SJSA1 (cell line): Measurements from ENCODE around the gene GATA2. TPM values are rescaled to one million over a fixed set of nuclear protein-coding genes. Genes with fewer than 3 reads are reported as not detected.

Source experiments
- DNase-seq, 2 experiments: peaks; one replicate each; pipeline ENCODE4 v3.0.0-alpha.2; 2015 to 2020; ENCODE audit warnings: low spot score in 2 of 2, low read depth in 1 of 2
- H3K27ac ChIP-seq: fragments of 250-450 bp; sonication (Bioruptor Pico); 2 replicates; pipeline ENCODE4 v1.5.1; 2020; ENCODE audit warnings: mild to moderate bottlenecking, moderate library complexity
- H3K27me3 ChIP-seq: fragments of 250-450 bp; sonication (Bioruptor Pico); replicated peaks from 2 replicates; pipeline ENCODE4 v1.5.1; 2020; ENCODE audit warnings: mild to moderate bottlenecking, moderate library complexity
- H3K36me3 ChIP-seq: fragments of 250-450 bp; sonication (Bioruptor Pico); 2 replicates; pipeline ENCODE4 v1.5.1; 2020; ENCODE audit warnings: mild to moderate bottlenecking
- H3K4me1 ChIP-seq: fragments of 250-450 bp; sonication (Bioruptor Pico); replicated peaks from 2 replicates; pipeline ENCODE4 v1.6.1; 2021; ENCODE audit warnings: mild to moderate bottlenecking
- H3K4me3 ChIP-seq: fragments of 250-450 bp; sonication (Bioruptor Pico); 2 replicates; pipeline ENCODE4 v1.5.1; 2020; ENCODE audit warnings: mild to moderate bottlenecking
- H3K9me3 ChIP-seq: fragments of 250-450 bp; sonication (Bioruptor Pico); replicated peaks from 2 replicates; pipeline ENCODE4 v1.5.1; 2020; ENCODE audit warnings: mild to moderate bottlenecking
- total RNA-seq: library from RNA; depleted of rRNA; stranded (reverse); fragments of >200 nt; shearing (Covaris generic); gene quantifications from 2 replicates; pipeline ENCODE4 v1.2.3, GENCODE V29; 2014

The GATA2 gene
- total RNA-seq, 1 experiment from 2014 or later = 14.9 TPM

DNA sequence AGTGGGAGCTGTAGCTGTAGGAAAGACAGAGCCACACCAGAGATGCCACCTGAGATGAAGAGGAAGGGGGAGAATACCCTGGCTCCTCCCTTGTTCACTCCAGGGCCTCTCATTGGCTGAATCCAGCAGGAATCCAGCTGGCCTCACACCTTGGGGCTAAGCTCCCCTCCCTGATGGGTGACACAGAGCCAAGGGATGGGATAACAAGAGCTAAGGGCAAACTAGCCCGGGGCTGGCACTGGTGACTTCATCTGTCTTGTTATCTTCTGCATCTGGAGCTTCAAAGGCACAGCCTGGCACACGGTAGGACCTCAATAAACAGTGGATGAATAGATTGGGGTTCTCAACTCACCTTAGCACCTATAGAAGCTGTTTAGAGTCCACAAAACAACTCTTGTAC is 13.8 kb upstream of the GATA2 start:
- Histone ChIP-seq H3K27me3 (no peaks in the 10 kb centered on the region), H3K27ac (no peak overlapping the region), H3K36me3 (peaks cover 9% of the 10 kb centered on the region; the same call in 1 of the 2 replicates), H3K4me3 (no peak overlapping the region), H3K9me3 (no peaks in the 10 kb centered on the region), H3K4me1 (no peaks in the 10 kb centered on the region)
- peak in 1 of 2 experiments; percentile 26 for DNase-seq

DNA sequence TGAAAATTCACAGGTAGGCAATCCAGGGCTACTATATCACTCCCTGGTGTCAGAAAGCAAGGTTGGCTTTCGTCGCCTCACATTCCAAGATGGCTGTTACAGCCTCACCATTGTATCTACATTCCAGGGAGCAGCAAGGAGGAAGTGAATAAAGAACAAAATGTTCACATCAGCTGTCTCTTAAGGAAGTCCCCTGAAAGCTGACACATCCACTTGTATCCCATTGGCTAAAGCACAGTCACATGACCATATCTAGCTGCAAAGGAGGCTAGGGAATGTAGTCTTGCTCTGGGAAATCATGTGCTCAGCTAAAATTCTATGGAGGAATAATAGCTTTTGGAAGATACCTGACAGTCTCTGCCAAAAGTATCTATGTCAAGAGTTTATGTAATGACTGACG is 12.8 kb upstream of the GATA2 start:
- H3K4me1 ChIP-seq = no peaks in the 10 kb centered on the region
- no peaks in the 10 kb centered on the region for H3K27me3 ChIP-seq
- H3K9me3 ChIP-seq = no peaks in the 10 kb centered on the region
- DNase-seq = peak in 1 of 2 experiments; percentile 17
- peaks cover 9% of the 10 kb centered on the region; the same call in 1 of the 2 replicates for H3K36me3 ChIP-seq
- no peak overlapping the region for H3K4me3 ChIP-seq
- no peak overlapping the region for H3K27ac ChIP-seq

DNA sequence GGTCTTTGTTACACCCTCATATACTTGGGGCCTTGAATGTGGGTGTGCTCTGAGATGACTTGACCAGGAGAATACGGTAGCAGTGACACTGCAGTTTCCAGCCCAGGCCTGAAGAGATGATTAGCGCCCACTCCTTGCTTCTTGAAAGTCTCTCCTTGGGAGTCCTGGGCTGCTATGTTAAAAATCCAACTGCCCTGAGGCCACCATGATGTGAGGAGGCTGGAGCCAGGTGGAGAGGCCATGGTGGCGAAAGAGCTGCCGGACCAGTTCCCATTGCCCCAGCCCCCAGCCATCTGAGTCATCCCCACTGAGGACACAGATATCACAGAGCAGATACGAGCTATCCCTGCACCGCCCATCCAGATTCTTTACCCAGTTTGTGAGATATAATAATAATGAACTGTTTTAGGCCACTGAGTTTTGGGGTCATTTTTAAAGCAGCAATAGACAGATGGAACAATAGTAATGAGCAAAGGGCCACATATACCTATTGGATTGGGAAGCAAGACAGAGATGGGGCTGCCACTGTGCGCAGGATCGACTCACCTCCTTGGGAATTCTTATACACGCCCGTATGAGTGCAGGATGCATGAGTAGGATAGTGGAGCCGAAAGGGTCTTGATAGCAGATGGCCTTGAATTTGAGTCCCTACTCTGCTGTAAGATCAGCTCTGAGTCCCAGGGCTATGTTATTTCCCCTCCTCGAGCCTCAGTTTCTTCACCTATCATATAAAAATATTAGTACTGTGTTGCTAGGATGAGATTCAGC is 12.1 kb upstream of the GATA2 start:
- Histone ChIP-seq H3K4me1 (no peaks in the 10 kb centered on the region), H3K36me3 (peaks cover 12% of the 10 kb centered on the region), H3K4me3 (no peak overlapping the region), H3K27me3 (no peaks in the 10 kb centered on the region), H3K9me3 (no peaks in the 10 kb centered on the region), H3K27ac (no peak overlapping the region)
- peak in 1 of 2 experiments; percentile 21 for DNase-seq

DNA sequence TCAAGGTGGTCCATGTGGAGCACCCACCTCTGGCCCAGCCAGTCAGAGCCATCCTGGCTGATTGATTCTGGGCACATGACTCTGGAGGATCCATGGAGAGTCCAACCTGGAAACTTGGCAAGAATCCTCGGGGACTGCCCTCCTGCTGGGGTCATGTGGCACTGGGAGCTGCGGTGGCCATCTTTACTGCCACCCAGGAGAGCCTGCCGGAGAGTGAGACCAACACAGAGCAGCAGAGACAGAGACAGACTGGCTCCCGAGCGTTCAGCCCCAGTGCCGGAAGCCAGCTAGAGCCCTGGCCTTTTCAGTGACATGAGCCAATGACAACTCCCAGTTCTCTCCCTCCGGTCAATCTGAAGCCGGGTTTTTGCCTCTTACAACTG is 11.5 kb upstream of the GATA2 start:
- Histone ChIP-seq H3K4me3 (no peak overlapping the region), H3K27ac (no peak overlapping the region), H3K4me1 (no peaks in the 10 kb centered on the region), H3K27me3 (no peaks in the 10 kb centered on the region), H3K36me3 (peaks cover 18% of the 10 kb centered on the region), H3K9me3 (no peaks in the 10 kb centered on the region)
- peak in 1 of 2 experiments; percentile 26 for DNase-seq

DNA sequence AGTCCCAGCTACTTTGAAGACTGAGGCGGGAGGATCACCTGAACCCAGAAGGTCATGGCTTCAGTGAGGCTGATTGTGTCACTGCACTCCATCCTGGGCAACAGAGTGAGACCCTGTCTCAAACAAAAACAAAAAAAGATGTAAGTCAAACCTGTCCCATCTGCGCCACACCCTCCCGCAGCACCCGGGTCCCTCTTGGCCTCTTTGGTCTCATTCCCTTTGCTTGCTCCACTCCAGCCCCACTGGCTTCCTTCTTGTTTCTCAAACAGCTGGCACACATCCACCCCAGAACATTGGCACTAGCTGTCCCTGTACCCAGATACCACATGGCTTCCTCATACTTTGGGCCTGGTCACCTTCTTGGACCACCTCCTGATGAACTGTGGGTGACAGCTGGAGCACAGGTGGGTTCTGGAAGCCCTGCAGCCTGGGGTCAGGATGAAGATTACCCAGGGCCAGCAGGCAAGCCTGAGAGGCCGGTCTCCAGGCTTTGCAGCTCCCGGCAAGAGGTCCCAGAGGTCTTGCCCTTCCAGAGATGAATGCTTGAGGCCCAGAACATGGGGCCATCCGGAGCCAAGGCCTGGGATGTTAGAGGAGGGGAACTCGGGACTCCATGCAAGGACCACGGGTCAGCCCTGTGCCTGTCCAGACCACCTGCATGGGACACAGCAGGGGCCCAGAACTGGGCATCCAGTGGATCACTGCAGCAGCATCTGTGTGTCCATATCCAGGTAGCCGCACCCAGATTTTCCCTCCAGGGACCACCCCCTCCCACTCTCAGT is 10.9 kb upstream of the GATA2 start:
- Histone ChIP-seq H3K27me3 (no peaks in the 10 kb centered on the region), H3K36me3 (peaks cover 24% of the 10 kb centered on the region), H3K9me3 (no peaks in the 10 kb centered on the region), H3K4me1 (no peaks in the 10 kb centered on the region), H3K4me3 (no peak overlapping the region), H3K27ac (no peak overlapping the region)
- peak in 1 of 2 experiments; percentile 35 for DNase-seq

GRCh38 chr3:128503164-128503651 is 10.2 kb upstream of the GATA2 start:
- H3K9me3 ChIP-seq = no peaks in the 10 kb centered on the region
- H3K4me3 ChIP-seq = no peak overlapping the region
- peak in 1 of 2 experiments; percentile 30 for DNase-seq
- H3K27me3 ChIP-seq = no peaks in the 10 kb centered on the region
- no peaks in the 10 kb centered on the region for H3K4me1 ChIP-seq
- H3K36me3 ChIP-seq = peaks cover 31% of the 10 kb centered on the region
- no peak overlapping the region for H3K27ac ChIP-seq

DNA sequence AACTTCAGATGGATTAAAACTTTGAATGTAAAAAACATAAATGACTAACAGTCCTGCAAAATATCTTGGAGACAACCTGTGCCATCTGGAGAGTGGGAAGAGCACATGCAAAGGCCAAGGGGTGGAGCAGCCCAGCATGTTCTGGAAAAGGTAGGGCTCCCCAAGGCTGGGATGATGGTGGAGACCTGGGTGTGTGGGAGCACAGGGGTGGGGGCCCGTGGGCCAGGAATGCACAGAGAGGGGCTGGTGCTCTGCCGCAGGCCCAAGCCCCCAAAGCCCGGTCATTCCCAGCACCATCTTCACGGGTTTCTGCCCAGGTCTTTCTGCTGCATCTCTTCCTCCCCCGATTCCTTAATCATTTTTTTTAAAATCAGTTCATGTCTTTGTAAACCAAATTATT is 9.7 kb upstream of the GATA2 start:
- no peaks in the 10 kb centered on the region for H3K4me1 ChIP-seq
- peaks cover 32% of the 10 kb centered on the region for H3K36me3 ChIP-seq
- no peak overlapping the region for H3K27ac ChIP-seq
- DNase-seq = peak in 1 of 2 experiments; percentile 19
- H3K9me3 ChIP-seq = no peaks in the 10 kb centered on the region
- H3K4me3 ChIP-seq = no peak overlapping the region
- no peaks in the 10 kb centered on the region for H3K27me3 ChIP-seq

GRCh38 chr3:128501431-128501830 is 8.4 kb upstream of the GATA2 start:
- Histone ChIP-seq H3K4me1 (peaks cover 6% of the 10 kb centered on the region; the same call in 1 of the 2 replicates), H3K27me3 (no peaks in the 10 kb centered on the region), H3K36me3 (peaks cover 40% of the 10 kb centered on the region), H3K9me3 (no peaks in the 10 kb centered on the region), H3K27ac (no peak overlapping the region), H3K4me3 (no peak overlapping the region)
- DNase-seq = no peak

GRCh38 chr3:128500556-128500955 is 7.6 kb upstream of the GATA2 start:
- Histone ChIP-seq H3K9me3 (no peaks in the 10 kb centered on the region), H3K4me1 (peaks cover 6% of the 10 kb centered on the region; the same call in 1 of the 2 replicates), H3K36me3 (peaks cover 40% of the 10 kb centered on the region), H3K27me3 (no peaks in the 10 kb centered on the region), H3K4me3 (no peak overlapping the region), H3K27ac (no peak overlapping the region)
- no peak for DNase-seq

- peaks cover 40% of the 10 kb centered on the region for H3K36me3 ChIP-seq
- no peak for DNase-seq
- no peaks in the 10 kb centered on the region for H3K27me3 ChIP-seq
- no peak overlapping the region for H3K27ac ChIP-seq
- peaks cover 6% of the 10 kb centered on the region; the same call in 1 of the 2 replicates for H3K4me1 ChIP-seq
- no peaks in the 10 kb centered on the region for H3K9me3 ChIP-seq
- no peak overlapping the region for H3K4me3 ChIP-seq
These were observed 6.8 kb upstream of the GATA2 start for GRCh38 chr3:128499724-128500275.

- no peak for DNase-seq
- Histone ChIP-seq H3K36me3 (peaks cover 37% of the 10 kb centered on the region), H3K4me1 (peaks cover 6% of the 10 kb centered on the region; the same call in 1 of the 2 replicates), H3K9me3 (no peaks in the 10 kb centered on the region), H3K4me3 (no peak overlapping the region), H3K27ac (no peak overlapping the region), H3K27me3 (no peaks in the 10 kb centered on the region)
These were observed 6.0 kb upstream of the GATA2 start for GRCh38 chr3:128498901-128499530.

DNA sequence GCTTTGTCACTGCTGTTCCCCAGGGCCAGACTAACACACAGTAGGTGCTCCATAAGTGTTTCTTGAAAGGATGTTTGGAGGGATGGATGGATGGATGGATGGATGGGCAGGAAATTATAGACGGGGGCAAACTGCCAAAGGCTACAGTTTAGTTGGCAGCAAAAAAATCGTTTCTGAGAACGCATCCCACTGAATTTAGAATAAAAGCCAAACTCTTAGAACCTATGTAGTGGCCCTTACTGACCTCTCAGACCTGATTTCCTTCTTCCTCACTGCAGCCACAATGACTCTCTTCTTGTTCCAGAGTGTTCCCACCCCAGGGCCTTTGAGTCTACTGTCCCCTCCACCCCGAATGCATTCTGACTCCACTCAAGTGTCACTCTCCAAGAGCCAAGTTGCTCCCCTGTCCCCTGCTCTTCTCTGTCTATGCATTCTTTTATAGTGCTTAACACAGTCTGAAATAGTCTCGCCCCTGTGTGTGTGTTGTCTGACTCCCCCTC is 5.2 kb upstream of the GATA2 start:
- H3K4me1 ChIP-seq = peaks cover 6% of the 10 kb centered on the region; the same call in 1 of the 2 replicates
- no peaks in the 10 kb centered on the region for H3K9me3 ChIP-seq
- peaks cover 37% of the 10 kb centered on the region for H3K36me3 ChIP-seq
- DNase-seq = peak in 1 of 2 experiments; percentile 19
- H3K27me3 ChIP-seq = no peaks in the 10 kb centered on the region
- H3K27ac ChIP-seq = no peak overlapping the region
- H3K4me3 ChIP-seq = peak overlapping the region; percentile 37
